Measurements from ENCODE around the gene SETBP1. TPM values are rescaled to one million over a fixed set of nuclear protein-coding genes. Genes with fewer than 3 reads are reported as not detected.

The SETBP1 gene
- total RNA-seq, 1 experiment from 2014 or later, result 9.6 TPM

- Mint-ChIP-seq H3K27ac (no peak overlapping the region), H3K9me3 (no peaks in the 10 kb centered on the region), H3K27me3 (ENCODE audit: low read depth) (no peaks in the 10 kb centered on the region), H3K4me1 (peaks cover 10% of the 10 kb centered on the region), H3K36me3 (no peaks in the 10 kb centered on the region), H3K4me3 (no peak overlapping the region)
- DNase-seq (ENCODE audit: low spot score) (no peak), ATAC-seq (no peak)
- TF ChIP-seq FOXK1 (CRISPR knock-in tag; IDR thresholded peaks at IDR 0.05) (no peak), GABPB1 (CRISPR knock-in tag; IDR thresholded peaks at IDR 0.05) (no peak), ERG (CRISPR knock-in tag; IDR thresholded peaks at IDR 0.05) (no peak), ZNF423 (CRISPR knock-in tag; IDR thresholded peaks at IDR 0.05) (peak; percentile 72)
- ChIA-PET POLR2A (no interaction called here), CTCF (no interaction called here)
These were observed 428.1 kb downstream of the SETBP1 start for GRCh38 chr18:45108754-45109153.

- ChIA-PET CTCF (no interaction called here), POLR2A (no interaction called here)
- TF ChIP-seq NR3C1 (CRISPR knock-in tag; conservative IDR thresholded peaks at IDR 0.05; ENCODE audit: low read depth), result no peak
- no peak for TF ChIP-seq TP53 (CRISPR knock-in tag; IDR thresholded peaks at IDR 0.05)
- TF ChIP-seq AR (CRISPR knock-in tag; IDR thresholded peaks at IDR 0.05), result no peak
- TF ChIP-seq AFF4 (CRISPR knock-in tag; IDR thresholded peaks at IDR 0.05; ENCODE audit: borderline replicate concordance), result no peak
- no peak for TF ChIP-seq NFYB (CRISPR knock-in tag; conservative IDR thresholded peaks at IDR 0.05; ENCODE audit: low read depth)
- TF ChIP-seq ATF1 (CRISPR knock-in tag; IDR thresholded peaks at IDR 0.05), result no peak
- no peak for TF ChIP-seq IRF2 (CRISPR knock-in tag; IDR thresholded peaks at IDR 0.05; ENCODE audit: borderline replicate concordance, low read depth)
- H3K9me3 Mint-ChIP-seq, result no peaks in the 10 kb centered on the region
- DNase-seq (ENCODE audit: low spot score), result no peak
- H3K27me3 Mint-ChIP-seq (ENCODE audit: low read depth), result no peaks in the 10 kb centered on the region
- no peaks in the 10 kb centered on the region for H3K36me3 Mint-ChIP-seq
- peaks cover 5% of the 10 kb centered on the region for H3K4me1 Mint-ChIP-seq
- H3K4me3 Mint-ChIP-seq, result no peak overlapping the region
- no peak overlapping the region for H3K27ac Mint-ChIP-seq
- ATAC-seq, result no peak
These were observed 428.6 kb downstream of the SETBP1 start for GRCh38 chr18:45109271-45109670.

- Mint-ChIP-seq H3K4me3 (no peak overlapping the region), H3K27ac (no peak overlapping the region), H3K27me3 (ENCODE audit: low read depth) (no peaks in the 10 kb centered on the region), H3K9me3 (no peaks in the 10 kb centered on the region), H3K4me1 (peaks cover 2% of the 10 kb centered on the region; the same call in 1 of the 2 replicates), H3K36me3 (no peaks in the 10 kb centered on the region)
- POLR2A ChIA-PET, result no interaction called here
- no peak for DNase-seq (ENCODE audit: low spot score)
- ATAC-seq, result no peak
- CTCF ChIA-PET, result no interaction called here
- no peak for TF ChIP-seq NR1H2 (CRISPR knock-in tag; IDR thresholded peaks at IDR 0.05)
- TF ChIP-seq SOX15 (CRISPR knock-in tag; IDR thresholded peaks at IDR 0.05), result no peak
- no peak for TF ChIP-seq RELA (CRISPR knock-in tag; IDR thresholded peaks at IDR 0.05; ENCODE audit: borderline replicate concordance)
- no peak for TF ChIP-seq PREB (CRISPR knock-in tag; IDR thresholded peaks at IDR 0.05; ENCODE audit: borderline replicate concordance)
- no peak for TF ChIP-seq GTF2I (CRISPR knock-in tag; conservative IDR thresholded peaks at IDR 0.05)
- no peak for TF ChIP-seq ZNF416 (CRISPR knock-in tag; IDR thresholded peaks at IDR 0.05)
- TF ChIP-seq ZNF512 (CRISPR knock-in tag; IDR thresholded peaks at IDR 0.05; ENCODE audit: borderline replicate concordance), result no peak
These were observed 429.0 kb downstream of the SETBP1 start for GRCh38 chr18:45109706-45110105.
